RWPE2 (cell line): ENCODE results near the gene WDR49.

ENCODE experiments used
- ATAC-seq: fragments of 200-7000 bp; cut with Tn5 transposase; 3 replicates; pipeline ENCODE4 v1.9.1; 2021; ENCODE audit warnings: low read depth
- DNase-seq: peaks from one replicate; pipeline ENCODE4 v3.0.0-alpha.2; 2020; ENCODE audit warnings: low spot score
- H3K27ac ChIP-seq: fragments of 450-650 bp; 2 replicates; pipeline ENCODE4 v1.5.1; 2017; ENCODE audit warnings: mild to moderate bottlenecking; ENCODE audit not compliant: poor library complexity, severe bottlenecking
- H3K27me3 ChIP-seq: fragments of 250-450 bp; sonication (Bioruptor Pico); 2 replicates; pipeline ENCODE4 v1.5.1; 2021; ENCODE audit warnings: mild to moderate bottlenecking, moderate library complexity; ENCODE audit not compliant: insufficient read depth, poor library complexity, severe bottlenecking
- H3K36me3 ChIP-seq: fragments of 250-450 bp; sonication (Bioruptor Pico); 2 replicates; pipeline ENCODE4 v1.5.1; 2020; ENCODE audit warnings: low read depth, mild to moderate bottlenecking, moderate library complexity
- H3K4me1 ChIP-seq: fragments of 250-450 bp; sonication (Bioruptor Pico); 2 replicates; pipeline ENCODE4 v1.5.1; 2021; ENCODE audit warnings: mild to moderate bottlenecking, moderate library complexity; ENCODE audit not compliant: insufficient read depth, poor library complexity, severe bottlenecking
- H3K4me3 ChIP-seq: fragments of 250-450 bp; sonication (Bioruptor Pico); 2 replicates; pipeline ENCODE4 v1.5.1; 2021; ENCODE audit warnings: mild to moderate bottlenecking, moderate library complexity; ENCODE audit not compliant: severe bottlenecking
- H3K9me3 ChIP-seq: fragments of 250-450 bp; sonication (Bioruptor Pico); 2 replicates; pipeline ENCODE4 v1.5.1; 2021; ENCODE audit warnings: mild to moderate bottlenecking, moderate library complexity; ENCODE audit not compliant: severe bottlenecking
- TF ChIP-seq, protein P1 (sequence below): fragments of 450-650 bp; IDR thresholded peaks from one replicate; pipeline ENCODE4 v1.5.1; 2017; ENCODE audit warnings: mild to moderate bottlenecking, moderate library complexity; ENCODE audit not compliant: poor library complexity, severe bottlenecking

The WDR49 gene

DNA sequence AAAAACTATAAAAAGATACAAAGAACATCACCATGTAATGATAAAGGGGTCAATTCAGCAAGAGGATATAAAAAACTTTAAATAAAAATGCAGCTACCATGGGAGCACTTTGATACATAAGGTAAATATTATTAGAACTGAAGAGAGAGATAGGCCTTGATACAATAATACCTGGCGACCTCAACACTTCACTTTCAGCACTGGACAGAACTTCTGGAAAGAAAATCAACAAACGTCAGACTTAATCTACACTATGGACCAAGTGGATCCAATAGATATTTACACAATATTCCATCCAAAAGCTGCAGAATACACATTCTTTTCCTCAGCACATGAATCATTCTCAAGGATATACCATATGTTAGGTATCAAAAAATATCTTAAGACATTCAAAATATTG, 42.0 kb downstream of the WDR49 start:
- no peaks in the 10 kb centered on the region for H3K36me3 ChIP-seq
- H3K27ac ChIP-seq, result no peak overlapping the region
- ATAC-seq (no peak), DNase-seq (no peak)
- H3K4me1 ChIP-seq, result no peaks in the 10 kb centered on the region
- no peaks in the 10 kb centered on the region for H3K9me3 ChIP-seq
- no peaks in the 10 kb centered on the region for H3K27me3 ChIP-seq
- no peak overlapping the region for H3K4me3 ChIP-seq
- TF ChIP-seq, protein P1, sequence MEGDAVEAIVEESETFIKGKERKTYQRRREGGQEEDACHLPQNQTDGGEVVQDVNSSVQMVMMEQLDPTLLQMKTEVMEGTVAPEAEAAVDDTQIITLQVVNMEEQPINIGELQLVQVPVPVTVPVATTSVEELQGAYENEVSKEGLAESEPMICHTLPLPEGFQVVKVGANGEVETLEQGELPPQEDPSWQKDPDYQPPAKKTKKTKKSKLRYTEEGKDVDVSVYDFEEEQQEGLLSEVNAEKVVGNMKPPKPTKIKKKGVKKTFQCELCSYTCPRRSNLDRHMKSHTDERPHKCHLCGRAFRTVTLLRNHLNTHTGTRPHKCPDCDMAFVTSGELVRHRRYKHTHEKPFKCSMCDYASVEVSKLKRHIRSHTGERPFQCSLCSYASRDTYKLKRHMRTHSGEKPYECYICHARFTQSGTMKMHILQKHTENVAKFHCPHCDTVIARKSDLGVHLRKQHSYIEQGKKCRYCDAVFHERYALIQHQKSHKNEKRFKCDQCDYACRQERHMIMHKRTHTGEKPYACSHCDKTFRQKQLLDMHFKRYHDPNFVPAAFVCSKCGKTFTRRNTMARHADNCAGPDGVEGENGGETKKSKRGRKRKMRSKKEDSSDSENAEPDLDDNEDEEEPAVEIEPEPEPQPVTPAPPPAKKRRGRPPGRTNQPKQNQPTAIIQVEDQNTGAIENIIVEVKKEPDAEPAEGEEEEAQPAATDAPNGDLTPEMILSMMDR, result no peak

DNA sequence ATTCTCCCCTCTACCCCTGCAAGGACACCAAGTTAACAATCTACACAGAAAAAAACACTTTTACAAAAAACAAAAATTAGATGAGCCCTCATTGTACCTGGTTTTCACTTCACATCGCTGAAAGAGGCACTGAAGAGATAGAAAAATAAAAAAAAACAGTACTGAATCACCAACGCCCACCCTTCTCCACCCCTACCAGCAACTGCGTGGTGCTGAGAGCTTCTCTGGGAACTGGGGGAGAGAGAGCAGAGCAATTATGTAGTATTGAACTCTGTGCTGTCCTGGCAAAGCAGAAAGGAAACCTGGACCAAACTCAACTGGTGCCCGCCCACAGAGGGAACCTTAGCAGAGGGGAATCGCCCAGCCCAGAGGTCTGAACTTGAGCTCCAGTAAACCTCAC, 44.6 kb downstream of the WDR49 start:
- Histone ChIP-seq H3K36me3 (no peaks in the 10 kb centered on the region), H3K27me3 (no peaks in the 10 kb centered on the region), H3K4me3 (no peak overlapping the region), H3K9me3 (no peaks in the 10 kb centered on the region), H3K27ac (no peak overlapping the region), H3K4me1 (no peaks in the 10 kb centered on the region)
- DNase-seq (no peak), ATAC-seq (no peak)
- TF ChIP-seq, protein P1, result no peak

DNA sequence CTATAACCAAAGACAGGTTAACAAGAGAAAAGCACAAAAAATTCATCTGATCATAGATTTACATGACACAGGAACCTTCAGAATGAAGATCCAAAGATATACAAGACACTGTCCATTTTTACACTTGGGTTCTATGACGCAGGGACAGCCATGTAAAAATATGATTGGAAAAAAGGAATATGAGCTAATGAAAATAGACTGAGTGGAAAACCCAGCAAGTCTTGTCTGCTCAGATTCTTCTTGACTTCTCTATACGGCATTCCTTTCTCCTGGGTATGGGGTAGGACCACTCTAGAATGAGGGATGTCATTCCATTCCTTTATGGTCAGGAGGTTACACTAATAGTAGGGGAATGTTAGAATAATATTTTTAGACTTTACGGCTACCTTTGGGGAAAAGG, 46.9 kb downstream of the WDR49 start:
- no peak for DNase-seq

GRCh38 chr3:167605871-167606270, 47.9 kb downstream of the WDR49 start:
- H3K4me1 ChIP-seq, result no peaks in the 10 kb centered on the region
- DNase-seq (no peak), ATAC-seq (no peak)

More for the DNA sequence above, 46.9 kb downstream of the WDR49 start:
- Histone ChIP-seq H3K9me3 (no peaks in the 10 kb centered on the region), H3K4me1 (no peaks in the 10 kb centered on the region), H3K4me3 (no peak overlapping the region), H3K36me3 (no peaks in the 10 kb centered on the region), H3K27me3 (no peaks in the 10 kb centered on the region), H3K27ac (no peak overlapping the region)
- ATAC-seq, result no peak
- TF ChIP-seq, protein P1, result no peak

DNA sequence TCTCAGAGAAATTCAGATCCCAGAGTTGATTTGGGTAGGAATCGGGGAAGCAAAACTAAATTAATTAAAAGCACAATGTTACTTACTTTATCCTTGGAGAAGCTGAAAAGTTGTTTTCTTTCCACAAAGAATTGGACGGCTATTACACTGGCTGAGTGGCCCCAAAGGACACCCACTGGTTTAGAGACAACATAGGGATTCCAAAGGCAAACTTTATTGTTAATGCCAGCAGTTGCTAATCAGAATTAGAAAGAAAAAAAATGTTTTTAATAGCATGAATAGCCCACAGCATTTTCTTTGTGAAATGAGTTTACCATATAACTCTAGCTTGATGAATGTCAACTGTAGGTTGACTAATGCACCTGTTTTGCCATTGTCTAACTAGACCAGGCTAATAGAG, 51.7 kb downstream of the WDR49 start:
- ATAC-seq, result no peak
- DNase-seq, result no peak
- H3K4me1 ChIP-seq, result no peaks in the 10 kb centered on the region
- TF ChIP-seq, protein P1, result no peak
- no peak overlapping the region for H3K4me3 ChIP-seq
- H3K9me3 ChIP-seq, result no peaks in the 10 kb centered on the region
- H3K27me3 ChIP-seq, result no peaks in the 10 kb centered on the region
- H3K27ac ChIP-seq, result no peak overlapping the region
- no peaks in the 10 kb centered on the region for H3K36me3 ChIP-seq

More at GRCh38 chr3:167605871-167606270, 47.9 kb downstream of the WDR49 start:
- H3K27ac ChIP-seq, result no peak overlapping the region
- no peaks in the 10 kb centered on the region for H3K36me3 ChIP-seq
- no peak overlapping the region for H3K4me3 ChIP-seq
- H3K9me3 ChIP-seq, result no peaks in the 10 kb centered on the region
- TF ChIP-seq, protein P1, result no peak
- H3K27me3 ChIP-seq, result no peaks in the 10 kb centered on the region
